Measurements from ENCODE around the gene ATP2C2.

Gene ATP2C2

DNA sequence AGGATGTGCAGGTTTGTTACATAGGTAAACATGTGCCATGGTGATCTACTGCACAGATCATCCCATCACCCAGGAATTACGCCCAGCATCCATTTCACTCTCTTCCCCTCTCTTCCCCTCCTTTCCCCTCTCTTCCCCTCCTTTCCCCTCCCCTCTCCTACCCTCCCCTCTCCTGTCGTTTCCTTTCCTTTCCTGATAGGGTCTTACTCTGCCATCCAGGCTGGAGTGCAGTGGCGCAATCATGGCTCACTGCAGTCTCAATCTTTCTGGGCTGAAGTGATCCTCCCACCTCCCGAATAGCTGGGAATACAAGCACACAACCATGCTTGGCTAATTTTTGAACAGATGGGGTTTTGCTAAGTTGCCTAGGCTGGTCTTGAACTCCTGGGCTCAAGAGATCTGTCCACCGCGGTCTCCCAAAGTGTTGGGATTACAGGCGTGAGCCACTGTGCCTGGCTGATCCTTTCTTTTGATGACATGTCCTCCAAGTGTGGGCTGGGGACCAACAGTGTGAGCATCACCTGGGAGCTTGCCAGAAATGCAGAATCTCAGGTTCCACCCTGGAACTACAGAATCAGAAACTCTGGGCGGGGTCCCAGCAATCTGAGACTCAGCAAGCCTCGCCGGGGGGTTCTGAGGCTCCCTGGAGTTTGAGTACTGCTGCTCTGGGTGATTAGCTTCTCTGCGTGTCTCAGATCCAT, 10.8 kb downstream of the ATP2C2 start:
- Histone ChIP-seq H3K4me3 (ENCODE audit: low read length) (no peak overlapping the region), H3K27me3 (ENCODE audit: control insufficient read depth, low read length) (0 out of 2 replicates have a peak, but pooled peaks cover 2% of the 10 kb centered on the region), H3K9me3 (ENCODE audit: control insufficient read depth, insufficient read depth, low read length) (no peaks in the 10 kb centered on the region), H3K9me2 (replicated peaks; ENCODE audit: control insufficient read depth, low read length) (no peaks in the 10 kb centered on the region), H3K4me1 (ENCODE audit: control insufficient read depth, low read length) (no peaks in the 10 kb centered on the region), H3K27ac (ENCODE audit: low read depth, low read length) (no peak overlapping the region), H3K4me2 (ENCODE audit: low read length) (no peak overlapping the region), H3K36me3 (ENCODE audit: control insufficient read depth, low read length) (no peaks in the 10 kb centered on the region), H3F3A (ENCODE audit: control insufficient read depth, insufficient read depth) (no peaks in the 10 kb centered on the region), H3K79me2 (ENCODE audit: control insufficient read depth, low read length) (no peaks in the 10 kb centered on the region), H4K20me1 (ENCODE audit: control insufficient read depth, insufficient read depth, low read depth, low read length) (no peaks in the 10 kb centered on the region)
- TF ChIP-seq EZH2phosphoT487 (IDR thresholded peaks at IDR 0.05; ENCODE audit: borderline replicate concordance, low read length) = no peak
- TF ChIP-seq, protein P1, sequence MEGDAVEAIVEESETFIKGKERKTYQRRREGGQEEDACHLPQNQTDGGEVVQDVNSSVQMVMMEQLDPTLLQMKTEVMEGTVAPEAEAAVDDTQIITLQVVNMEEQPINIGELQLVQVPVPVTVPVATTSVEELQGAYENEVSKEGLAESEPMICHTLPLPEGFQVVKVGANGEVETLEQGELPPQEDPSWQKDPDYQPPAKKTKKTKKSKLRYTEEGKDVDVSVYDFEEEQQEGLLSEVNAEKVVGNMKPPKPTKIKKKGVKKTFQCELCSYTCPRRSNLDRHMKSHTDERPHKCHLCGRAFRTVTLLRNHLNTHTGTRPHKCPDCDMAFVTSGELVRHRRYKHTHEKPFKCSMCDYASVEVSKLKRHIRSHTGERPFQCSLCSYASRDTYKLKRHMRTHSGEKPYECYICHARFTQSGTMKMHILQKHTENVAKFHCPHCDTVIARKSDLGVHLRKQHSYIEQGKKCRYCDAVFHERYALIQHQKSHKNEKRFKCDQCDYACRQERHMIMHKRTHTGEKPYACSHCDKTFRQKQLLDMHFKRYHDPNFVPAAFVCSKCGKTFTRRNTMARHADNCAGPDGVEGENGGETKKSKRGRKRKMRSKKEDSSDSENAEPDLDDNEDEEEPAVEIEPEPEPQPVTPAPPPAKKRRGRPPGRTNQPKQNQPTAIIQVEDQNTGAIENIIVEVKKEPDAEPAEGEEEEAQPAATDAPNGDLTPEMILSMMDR (IDR thresholded peaks at IDR 0.05; ENCODE audit: low read depth, low read length, poor library complexity, severe bottlenecking) = no peak

DNA sequence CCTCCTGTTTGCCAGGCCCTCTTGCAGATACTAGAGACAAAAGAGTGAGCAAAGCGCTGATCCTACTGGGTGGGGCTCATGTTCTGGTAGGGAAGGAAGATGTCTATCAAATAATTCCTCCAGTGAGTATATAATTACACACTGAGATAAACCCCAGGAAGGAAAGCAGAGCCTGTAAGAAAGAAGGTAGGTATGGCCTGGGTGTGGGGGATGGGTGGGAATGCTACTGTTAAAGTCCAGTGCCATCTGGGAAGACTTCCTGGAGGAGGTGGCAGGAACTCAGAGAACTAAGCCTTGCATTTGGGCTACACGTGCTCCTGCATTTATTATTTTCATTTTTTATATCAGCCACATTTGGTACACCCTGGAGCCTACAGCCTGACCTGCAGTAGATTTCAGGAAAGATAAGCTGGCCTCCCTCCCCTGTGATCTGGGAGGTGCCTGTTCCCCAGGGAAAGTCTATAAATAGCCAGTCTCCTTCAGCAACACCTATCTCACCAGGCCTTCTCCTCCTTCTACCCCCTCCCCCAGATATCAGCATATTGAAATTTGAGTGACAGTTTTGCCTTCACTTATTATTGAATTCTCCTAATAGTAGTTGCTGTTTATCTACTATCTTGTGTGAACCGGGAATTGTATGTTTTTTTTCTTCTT, 11.5 kb downstream of the ATP2C2 start:
- TF ChIP-seq, protein P1 (IDR thresholded peaks at IDR 0.05; ENCODE audit: low read depth, low read length, poor library complexity, severe bottlenecking) = no peak
- no peak for TF ChIP-seq EZH2phosphoT487 (IDR thresholded peaks at IDR 0.05; ENCODE audit: borderline replicate concordance, low read length)
- Histone ChIP-seq H3K79me2 (ENCODE audit: control insufficient read depth, low read length) (no peaks in the 10 kb centered on the region), H3K4me2 (ENCODE audit: low read length) (no peak overlapping the region), H3F3A (ENCODE audit: control insufficient read depth, insufficient read depth) (no peaks in the 10 kb centered on the region), H3K9me2 (replicated peaks; ENCODE audit: control insufficient read depth, low read length) (no peaks in the 10 kb centered on the region), H3K27ac (ENCODE audit: low read depth, low read length) (no peak overlapping the region), H3K27me3 (ENCODE audit: control insufficient read depth, low read length) (no peaks in the 10 kb centered on the region), H3K36me3 (ENCODE audit: control insufficient read depth, low read length) (no peaks in the 10 kb centered on the region), H3K9me3 (ENCODE audit: control insufficient read depth, insufficient read depth, low read length) (no peaks in the 10 kb centered on the region), H3K4me3 (ENCODE audit: low read length) (no peak overlapping the region), H3K4me1 (ENCODE audit: control insufficient read depth, low read length) (no peaks in the 10 kb centered on the region), H4K20me1 (ENCODE audit: control insufficient read depth, insufficient read depth, low read depth, low read length) (no peaks in the 10 kb centered on the region)

DNA sequence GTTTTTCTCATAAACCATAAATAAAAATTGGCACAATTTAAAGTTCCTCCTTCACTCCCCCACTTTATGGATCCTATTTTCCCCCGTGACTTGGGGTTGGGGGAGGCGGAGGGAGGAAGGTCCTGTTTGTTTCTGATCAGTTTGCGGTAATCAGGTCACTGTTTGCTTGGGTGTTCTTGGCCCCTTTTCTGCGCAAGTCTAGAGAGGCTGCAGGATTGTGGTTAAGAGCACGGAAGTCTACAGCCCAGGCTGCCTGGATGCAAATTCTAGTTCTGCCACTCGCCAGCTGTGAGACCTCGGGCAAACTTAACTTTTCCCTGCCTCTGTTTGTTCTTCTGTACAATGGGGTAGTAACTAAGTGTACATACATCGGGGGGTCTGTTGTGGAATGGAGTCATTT, 12.1 kb downstream of the ATP2C2 start:
- H3F3A ChIP-seq (ENCODE audit: control insufficient read depth, insufficient read depth) = no peaks in the 10 kb centered on the region
- H3K36me3 ChIP-seq (ENCODE audit: control insufficient read depth, low read length) = no peaks in the 10 kb centered on the region
- H3K9me3 ChIP-seq (ENCODE audit: control insufficient read depth, insufficient read depth, low read length) = no peaks in the 10 kb centered on the region
- H3K79me2 ChIP-seq (ENCODE audit: control insufficient read depth, low read length) = no peaks in the 10 kb centered on the region
- no peak overlapping the region for H3K4me3 ChIP-seq (ENCODE audit: low read length)
- no peaks in the 10 kb centered on the region for H3K27me3 ChIP-seq (ENCODE audit: control insufficient read depth, low read length)
- H3K27ac ChIP-seq (ENCODE audit: low read depth, low read length) = no peak overlapping the region
- no peaks in the 10 kb centered on the region for H3K9me2 ChIP-seq (replicated peaks; ENCODE audit: control insufficient read depth, low read length)
- H3K4me1 ChIP-seq (ENCODE audit: control insufficient read depth, low read length) = no peaks in the 10 kb centered on the region
- TF ChIP-seq, protein P1 (IDR thresholded peaks at IDR 0.05; ENCODE audit: low read depth, low read length, poor library complexity, severe bottlenecking) = no peak
- TF ChIP-seq EZH2phosphoT487 (IDR thresholded peaks at IDR 0.05; ENCODE audit: borderline replicate concordance, low read length) = no peak
- no peak overlapping the region for H3K4me2 ChIP-seq (ENCODE audit: low read length)
- no peaks in the 10 kb centered on the region for H4K20me1 ChIP-seq (ENCODE audit: control insufficient read depth, insufficient read depth, low read depth, low read length)
